T-cell (primary cell): ENCODE results near the gene SPATS2. TPM values are rescaled to one million over a fixed set of nuclear protein-coding genes. Genes with fewer than 3 reads are reported as not detected.
A peak's percentile ranks its signal among the peaks of the same experiment; 100 is the strongest.

Experiments
- ATAC-seq, 4 experiments: fragments of 200-7000 bp in 3 of 4; fragments of 150-1000 bp in 1 of 4; cut with Tn5 transposase; replicated peaks in 1 of 4; 1 replicate in 3 of 4; 2 replicates in 1 of 4; pipeline ENCODE4 v1.10.0; 2021; ENCODE audit warnings: moderate library complexity in 3 of 4, mild to moderate bottlenecking in 2 of 4, moderate number of reproducible peaks in 1 of 4
- CTCF ChIA-PET, 2 donors: fragments of 300-600 bp; sonication (Branson Sonifier 250); formaldehyde crosslinking; loops; one replicate each; lab custom pipeline; 2022; ENCODE audit warnings: antibody characterized with exemption in 2 of 2; lab: Charles Lee
- POLR2A ChIA-PET, 2 donors: fragments of 300-600 bp; sonication (Branson Sonifier 250); formaldehyde crosslinking; loops; one replicate each; lab custom pipeline; 2022; ENCODE audit warnings: antibody characterized with exemption in 2 of 2; lab: Charles Lee
- DNase-seq, 35 experiments: peaks; one replicate each; pipeline versions ENCODE4 v3.0.0 to v3.0.0-alpha.2; 2013 to 2023
- H3K27ac ChIP-seq: one replicate; pipeline ENCODE4 v1.5.1; 2013; ENCODE audit warnings: low read length
- H3K27me3 ChIP-seq, 2 experiments: replicated peaks in 1 of 2; 1 replicate in 1 of 2; 2 replicates in 1 of 2; pipeline versions ENCODE4 v1.6.1 to v1.7.0; 2013; ENCODE audit warnings: low read length in 1 of 2, mixed read lengths in 1 of 2; ENCODE audit not compliant: control insufficient read depth in 2 of 2, insufficient read depth in 2 of 2; ENCODE audit errors: extremely low read depth in 1 of 2
- H3K36me3 ChIP-seq, 2 donors: 1 replicate in 1 of 2; 2 replicates in 1 of 2; pipeline versions ENCODE4 v1.6.1 to v1.7.0; 2013; ENCODE audit warnings: low read length in 1 of 2; ENCODE audit not compliant: control insufficient read depth in 2 of 2, insufficient read depth in 1 of 2; ENCODE audit errors: extremely low read depth in 1 of 2
- H3K4me1 ChIP-seq, 2 experiments: 1 replicate in 1 of 2; 2 replicates in 1 of 2; pipeline versions ENCODE4 v1.6.1 to v1.7.0; 2013; ENCODE audit warnings: low read length in 2 of 2, mixed read lengths in 1 of 2; ENCODE audit not compliant: insufficient read depth in 2 of 2, control insufficient read depth in 1 of 2; ENCODE audit errors: extremely low read depth in 1 of 2
- H3K4me3 ChIP-seq, 2 donors: 1 replicate in 1 of 2; 2 replicates in 1 of 2; pipeline versions ENCODE4 v1.5.1 to v1.7.0; 2013; ENCODE audit warnings: mild to moderate bottlenecking in 2 of 2, low read length in 1 of 2, moderate library complexity in 1 of 2; ENCODE audit not compliant: control insufficient read depth in 1 of 2; ENCODE audit errors: extremely low read depth in 1 of 2
- H3K9me3 ChIP-seq: 2 replicates; pipeline ENCODE4 v1.7.0; 2013
- H3K27ac Mint-ChIP-seq, 2 donors: one replicate each; pipeline ENCODE4 v1.8.0; 2020 to 2021; ENCODE audit warnings: mild to moderate bottlenecking in 2 of 2, mixed read lengths in 2 of 2
- H3K27me3 Mint-ChIP-seq, 2 donors: one replicate each; pipeline ENCODE4 v1.8.0; 2021 to 2022; ENCODE audit warnings: mixed read lengths in 2 of 2
- H3K36me3 Mint-ChIP-seq: one replicate; pipeline ENCODE4 v1.8.0; 2021; ENCODE audit warnings: mixed read lengths
- H3K4me1 Mint-ChIP-seq, 3 donors: one replicate each; pipeline ENCODE4 v1.8.0; 2020 to 2022; ENCODE audit warnings: mixed read lengths in 3 of 3, mild to moderate bottlenecking in 1 of 3
- H3K4me3 Mint-ChIP-seq, 3 donors: one replicate each; pipeline ENCODE4 v1.8.0; 2020 to 2022; ENCODE audit warnings: mild to moderate bottlenecking in 3 of 3, mixed read lengths in 3 of 3, moderate library complexity in 3 of 3
- H3K9me3 Mint-ChIP-seq, 3 donors: one replicate each; pipeline ENCODE4 v1.8.0; 2020 to 2022; ENCODE audit warnings: mixed read lengths in 3 of 3
- WGBS: methylation state at CpG from one replicate; pipeline ENCODE4 v1.1.5; 2013; ENCODE audit warnings: missing lambda C conversion rate; ENCODE audit not compliant: insufficient coverage; 5-methylcytosine and 5-hydroxymethylcytosine counted together
- total RNA-seq, 35 experiments: library from RNA in 6 of 35; stranded (reverse) in 6 of 35; fragments of 120-200 nt in 1 of 35; gene quantifications; one replicate each; pipeline versions ENCODE4 v1.2.1 to v1.2.4 and lab custom pipeline; 2013 to 2026

Gene SPATS2
- total RNA-seq, 5 donors from 2014 or later (not counting 1 experiment from before 2014, with no cell fraction given) = 5.4 to 11.4 (median 7.4) TPM

DNA sequence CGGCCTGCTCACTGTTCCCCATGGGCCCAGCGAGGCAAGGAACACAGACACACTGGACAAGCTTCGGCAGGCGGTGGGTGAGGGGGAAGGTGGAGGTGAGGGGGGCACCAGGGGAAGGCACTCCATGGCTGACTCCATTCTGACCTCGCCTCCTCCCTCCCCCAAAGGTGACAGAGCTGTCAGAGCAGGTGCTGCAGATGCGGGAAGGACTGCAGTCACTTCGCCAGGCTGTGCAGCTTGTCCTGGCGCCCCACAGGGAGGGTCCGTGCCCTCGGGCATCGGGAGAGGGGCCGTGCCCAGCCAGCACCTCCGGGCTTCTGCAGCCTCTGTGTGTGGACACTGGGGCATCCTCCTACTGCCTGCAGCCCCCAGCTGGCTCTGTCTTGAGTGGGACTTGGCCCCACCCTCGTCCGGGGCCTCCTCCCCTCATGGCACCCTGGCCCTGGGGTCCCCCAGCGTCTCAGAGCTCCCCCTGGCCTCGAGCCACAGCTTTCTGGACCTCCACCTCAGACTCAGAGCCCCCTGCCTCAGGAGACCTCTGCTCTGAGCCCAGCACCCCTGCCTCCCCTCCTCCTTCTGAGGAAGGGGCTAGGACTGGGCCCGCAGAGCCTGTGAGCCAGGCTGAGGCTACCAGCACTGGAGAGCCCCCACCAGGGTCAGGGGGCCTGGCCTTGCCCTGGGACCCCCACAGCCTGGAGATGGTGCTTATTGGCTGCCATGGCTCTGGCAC, 190.1 kb downstream of the SPATS2 start:
- POLR2A ChIA-PET = interaction anchor here in 1 of 2 donors (1.2 kb wide), 1 partner anchor 9 kb away, joined by 3 read pairs; no protein-coding TSS in a partner anchor
- ATAC-seq = no peak
- peak overlapping the region in 1 of 2 donors; percentile 78 for H3K27ac Mint-ChIP-seq

DNA sequence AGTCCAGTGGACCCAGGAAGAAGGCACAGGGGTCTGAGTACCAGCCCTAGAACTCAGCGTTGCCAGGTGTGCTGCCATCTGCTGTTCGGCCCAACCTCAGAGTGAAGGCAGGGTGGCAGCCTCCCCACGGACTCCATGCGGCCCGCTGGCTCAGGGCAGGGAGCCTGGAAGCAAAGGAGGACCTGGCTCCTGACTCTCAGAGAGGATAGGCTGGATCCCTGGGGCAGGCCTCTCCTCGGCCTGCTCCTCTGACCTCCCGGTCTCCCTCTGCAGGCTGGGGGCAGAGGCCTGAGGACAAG, 190.6 kb downstream of the SPATS2 start:
- Mint-ChIP-seq H3K9me3 (no peaks in the 10 kb centered on the region), H3K4me1 (peaks cover 4 to 8% (median 7%) of the 10 kb centered on the region in 3 donors), H3K36me3 (peaks cover 31% of the 10 kb centered on the region), H3K4me3 (no peak overlapping the region), H3K27me3 (no peaks in the 10 kb centered on the region), H3K27ac (no peak overlapping the region)
- ChIA-PET CTCF (no interaction called here), POLR2A (no interaction called here)
- Histone ChIP-seq H3K27me3 (no peaks in the 10 kb centered on the region), H3K9me3 (no peaks in the 10 kb centered on the region), H3K4me3 (no peak overlapping the region), H3K4me1 (peaks cover 0 to 8% of the 10 kb centered on the region in 2 experiments), H3K27ac (no peak overlapping the region), H3K36me3 (peaks cover 20 to 63% of the 10 kb centered on the region in 2 donors)
- WGBS = 89% methylated on average over 6 of the region's 7 CpGs
- no peak for ATAC-seq
- DNase-seq = no peak

More for the DNA sequence above, 190.1 kb downstream of the SPATS2 start:
- peaks cover 26% of the 10 kb centered on the region for H3K36me3 Mint-ChIP-seq
- Histone ChIP-seq H3K36me3 (peaks cover 20 to 58% of the 10 kb centered on the region in 2 donors), H3K27me3 (no peaks in the 10 kb centered on the region), H3K9me3 (no peaks in the 10 kb centered on the region), H3K4me3 (no peak overlapping the region), H3K4me1 (peaks cover 0 to 8% of the 10 kb centered on the region in 2 experiments), H3K27ac (no peak overlapping the region)
- no peak overlapping the region for H3K4me3 Mint-ChIP-seq
- CTCF ChIA-PET = interaction anchor here in 1 of 2 donors (0.9 kb wide), 1 partner anchor 199 kb away, joined by 3 read pairs; no protein-coding TSS in a partner anchor
- no peaks in the 10 kb centered on the region for H3K9me3 Mint-ChIP-seq
- H3K4me1 Mint-ChIP-seq = peaks cover 4 to 8% (median 7%) of the 10 kb centered on the region in 3 donors
- no peaks in the 10 kb centered on the region for H3K27me3 Mint-ChIP-seq
- DNase-seq = no peak
- 95% methylated on average over 13 of the region's 18 CpGs for WGBS

DNA sequence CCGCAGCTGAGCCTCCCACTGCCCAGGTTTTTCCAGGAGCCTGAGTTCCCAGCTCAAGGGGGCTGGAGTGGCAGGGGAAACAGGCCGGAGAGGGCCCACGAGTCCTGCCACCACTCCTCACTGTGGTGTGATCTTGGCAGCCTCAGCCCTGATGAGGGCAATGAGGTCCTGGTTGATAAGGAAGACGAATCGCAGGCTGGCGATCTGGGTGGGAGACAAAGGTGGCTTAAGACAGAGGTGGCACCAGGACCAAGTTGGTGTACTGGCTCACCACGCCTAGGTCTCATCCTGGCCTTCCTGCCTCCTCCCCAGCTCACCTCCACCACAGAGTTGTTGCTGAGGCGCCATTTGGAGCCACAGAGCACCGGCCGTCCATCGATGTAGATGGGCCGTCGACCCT, 191.3 kb downstream of the SPATS2 start:
- 94% methylated on average over 7 of the region's 13 CpGs for WGBS
- Histone ChIP-seq H3K27ac (no peak overlapping the region), H3K4me3 (no peak overlapping the region), H3K4me1 (peaks cover 0 to 8% of the 10 kb centered on the region in 2 experiments), H3K36me3 (peaks cover 24 to 70% of the 10 kb centered on the region in 2 donors), H3K27me3 (no peaks in the 10 kb centered on the region), H3K9me3 (no peaks in the 10 kb centered on the region)
- no peak overlapping the region for H3K27ac Mint-ChIP-seq
- H3K27me3 Mint-ChIP-seq = no peaks in the 10 kb centered on the region
- POLR2A ChIA-PET = interaction anchor here in 1 of 2 donors (0.8 kb wide), 1 partner anchor 15 kb away, joined by 3 read pairs; no protein-coding TSS in a partner anchor
- H3K4me3 Mint-ChIP-seq = no peak overlapping the region
- no peak for DNase-seq
- H3K4me1 Mint-ChIP-seq = peaks cover 4 to 9% (median 7%) of the 10 kb centered on the region in 3 donors
- H3K9me3 Mint-ChIP-seq = no peaks in the 10 kb centered on the region
- no peak for ATAC-seq
- CTCF ChIA-PET = interaction anchor here in 1 of 2 donors (0.5 kb wide), 1 partner anchor 20 kb away, joined by 6 read pairs; no protein-coding TSS in a partner anchor
- H3K36me3 Mint-ChIP-seq = peaks cover 31% of the 10 kb centered on the region

DNA sequence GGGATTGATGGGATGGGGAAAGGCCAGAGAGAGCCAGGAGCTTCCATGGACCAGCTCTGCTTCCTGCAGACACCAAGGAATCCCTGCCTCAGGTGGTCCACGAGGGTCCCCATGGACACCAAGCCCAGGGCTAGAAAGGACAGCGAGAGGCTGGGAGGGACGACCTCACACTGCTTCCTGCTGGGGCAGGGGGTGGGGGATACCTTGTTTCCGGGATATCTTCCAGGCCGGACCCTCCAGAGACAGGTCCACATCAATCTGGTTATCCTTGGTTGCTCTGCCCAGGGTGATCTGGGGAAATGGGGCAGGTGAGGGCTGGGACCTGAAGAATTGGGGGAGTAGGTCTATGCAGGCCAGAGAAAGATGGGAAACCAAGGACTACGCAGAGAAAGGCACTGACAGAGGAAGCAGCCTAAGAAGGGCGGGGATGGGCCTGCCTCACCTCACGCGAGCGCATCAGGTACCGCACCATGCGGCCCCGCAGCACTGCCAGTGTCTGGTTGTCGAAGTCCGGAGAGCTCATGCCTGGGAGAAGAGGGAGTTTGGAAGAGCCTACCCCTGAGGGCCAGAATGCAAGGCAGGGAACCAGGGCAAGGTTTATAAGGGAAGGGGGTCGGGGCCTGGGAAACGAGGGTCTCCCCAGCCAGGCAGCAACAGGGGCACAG, 191.9 kb downstream of the SPATS2 start:
- Mint-ChIP-seq H3K4me3 (no peak overlapping the region), H3K36me3 (peaks cover 36% of the 10 kb centered on the region), H3K27me3 (no peaks in the 10 kb centered on the region), H3K9me3 (no peaks in the 10 kb centered on the region), H3K4me1 (peaks cover 4 to 15% (median 13%) of the 10 kb centered on the region in 3 donors), H3K27ac (no peak overlapping the region)
- POLR2A ChIA-PET = interaction anchor here in 1 of 2 donors (0.8 kb wide), 1 partner anchor 16 kb away, joined by 3 read pairs; no protein-coding TSS in a partner anchor
- CTCF ChIA-PET = no interaction called here
- Histone ChIP-seq H3K9me3 (no peaks in the 10 kb centered on the region), H3K27me3 (no peaks in the 10 kb centered on the region), H3K4me1 (peaks cover 0 to 10% of the 10 kb centered on the region in 2 experiments), H3K27ac (no peak overlapping the region), H3K4me3 (no peak overlapping the region), H3K36me3 (peaks cover 25 to 76% of the 10 kb centered on the region in 2 donors)
- ATAC-seq (no peak), DNase-seq (no peak)
- over 99% methylated on average over 17 of the region's 17 CpGs for WGBS

DNA sequence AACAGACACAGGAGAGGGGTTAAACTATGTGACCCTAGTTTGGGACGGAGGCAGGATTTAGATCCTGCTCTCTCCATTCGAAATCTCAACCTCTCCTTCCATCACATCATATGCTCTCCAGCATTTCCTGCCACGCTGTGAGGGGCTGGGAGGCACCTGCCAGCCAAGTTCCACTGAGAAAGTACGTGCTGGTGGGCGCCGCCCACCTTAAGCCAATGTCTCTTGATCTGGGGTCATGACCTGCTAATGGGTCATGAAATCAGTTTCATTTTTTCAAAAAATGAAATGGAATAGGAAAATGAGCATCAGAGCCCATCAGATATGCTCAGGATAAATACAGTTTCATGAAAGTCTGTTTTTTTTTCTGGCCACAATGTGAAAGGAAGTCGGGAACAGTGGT, 193.4 kb downstream of the SPATS2 start:
- Mint-ChIP-seq H3K27ac (peak overlapping the region; percentile 1 to 6), H3K36me3 (peaks cover 36% of the 10 kb centered on the region), H3K4me1 (peaks cover 18 to 31% (median 28%) of the 10 kb centered on the region in 3 donors), H3K4me3 (no peak overlapping the region), H3K9me3 (no peaks in the 10 kb centered on the region), H3K27me3 (no peaks in the 10 kb centered on the region)
- WGBS = 86% methylated on average over 2 of the region's 7 CpGs
- ATAC-seq (no peak), DNase-seq (no peak)
- Histone ChIP-seq H3K4me3 (no peak overlapping the region), H3K4me1 (peaks cover 7 to 25% of the 10 kb centered on the region in 2 experiments), H3K36me3 (peaks cover 25 to 85% of the 10 kb centered on the region in 2 donors), H3K27ac (no peak overlapping the region), H3K9me3 (no peaks in the 10 kb centered on the region), H3K27me3 (no peaks in the 10 kb centered on the region)
- ChIA-PET CTCF (interaction anchor here in 1 of 2 donors (0.5 kb wide), 1 partner anchor 409 kb away, joined by 4 read pairs; no protein-coding TSS in a partner anchor), POLR2A (no interaction called here)

DNA sequence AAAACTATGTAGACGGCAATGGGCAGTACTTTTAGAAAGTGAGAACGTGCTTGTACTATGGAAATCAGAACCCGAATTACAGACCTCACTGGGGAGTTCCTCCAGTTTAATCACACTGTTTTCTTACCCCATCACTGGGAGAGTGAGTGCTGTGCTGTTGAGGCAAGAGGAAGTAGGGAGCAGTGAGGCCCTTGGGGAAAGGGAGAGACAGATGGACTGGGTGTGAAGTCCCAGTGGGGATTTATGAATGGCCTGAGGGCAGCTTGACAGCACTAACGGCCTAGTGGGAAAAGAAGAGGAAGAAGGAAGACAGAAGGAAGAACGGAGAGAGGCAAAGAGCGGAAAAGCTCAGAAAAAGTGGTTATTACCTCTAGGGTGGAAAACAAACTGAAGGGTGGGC, 195.0 kb downstream of the SPATS2 start:
- H3K27ac ChIP-seq = no peak overlapping the region
- H3K36me3 ChIP-seq = peaks cover 25 to 77% of the 10 kb centered on the region in 2 donors
- H3K9me3 Mint-ChIP-seq = no peaks in the 10 kb centered on the region
- no peaks in the 10 kb centered on the region for H3K27me3 ChIP-seq
- H3K4me1 ChIP-seq = peaks cover 13 to 41% of the 10 kb centered on the region in 2 experiments
- ChIA-PET CTCF (no interaction called here), POLR2A (interaction anchor here in 1 of 2 donors (0.5 kb wide), 1 partner anchor 194 kb away, joined by 11 read pairs; no protein-coding TSS in a partner anchor)
- H3K4me3 ChIP-seq = no peak overlapping the region
- no peak overlapping the region for H3K4me3 Mint-ChIP-seq
- H3K27ac Mint-ChIP-seq = no peak overlapping the region
- no peaks in the 10 kb centered on the region for H3K9me3 ChIP-seq
- H3K36me3 Mint-ChIP-seq = peaks cover 36% of the 10 kb centered on the region
- ATAC-seq = no peak
- H3K4me1 Mint-ChIP-seq = peaks cover 24 to 42% (median 33%) of the 10 kb centered on the region in 3 donors
- WGBS = 93% methylated on average over 3 of the region's 6 CpGs
- DNase-seq = no peak
- no peaks in the 10 kb centered on the region for H3K27me3 Mint-ChIP-seq
